K562 (cell line): Measurements from ENCODE around the gene NDRG4. TPM values are rescaled to one million over a fixed set of nuclear protein-coding genes. Genes with fewer than 3 reads are reported as not detected.

Experiments used
- CTBP1 ChIP-seq: fragments of 450-650 bp; IDR thresholded peaks from 2 replicates; pipeline ENCODE4 v1.6.1; 2016; ENCODE audit warnings: borderline replicate concordance
- DACH1 ChIP-seq: fragments of 450-650 bp; IDR thresholded peaks from 2 replicates; pipeline ENCODE4 v1.6.1; 2018; ENCODE audit not compliant: partially characterized antibody
- FOXK1 ChIP-seq: sonication (generic); formaldehyde crosslinking; IDR thresholded peaks from 2 replicates; pipeline ENCODE4 v1.8.0; 2022; ENCODE audit warnings: missing genetic modification reagents, mild to moderate bottlenecking, borderline replicate concordance
- FOXP1 ChIP-seq: sonication (generic); formaldehyde crosslinking; IDR thresholded peaks from 2 replicates; pipeline ENCODE4 v1.8.0; 2022; ENCODE audit warnings: mild to moderate bottlenecking, missing genetic modification reagents
- HDAC2 ChIP-seq: fragments of 450-650 bp; IDR thresholded peaks from 2 replicates; pipeline ENCODE4 v1.6.1; 2016; ENCODE audit warnings: mild to moderate bottlenecking
- KAT2B ChIP-seq: IDR thresholded peaks from one replicate; pipeline ENCODE4 v1.6.1; 2012; ENCODE audit warnings: low read depth, mild to moderate bottlenecking, control low read depth, inconsistent platforms, low read length, moderate library complexity
- MAFK ChIP-seq: IDR thresholded peaks from 2 replicates; pipeline ENCODE4 v1.6.1; 2011; ENCODE audit warnings: low read length, improper control_type of control experiment
- ZKSCAN1 ChIP-seq: fragments of 150-350 bp; IDR thresholded peaks from 2 replicates; pipeline ENCODE4 v1.6.1; 2016; ENCODE audit warnings: low read depth, low read length
- ZNF140 ChIP-seq: fragments of 250-450 bp; sonication (Bioruptor Pico); IDR thresholded peaks from 2 replicates; pipeline ENCODE4 v1.8.0; 2021; ENCODE audit warnings: moderate library complexity, mild to moderate bottlenecking, inconsistent platforms
- ZNF24 ChIP-seq: fragments of 450-650 bp; IDR thresholded peaks from 2 replicates; pipeline ENCODE4 v1.6.1; 2016
- polyA plus RNA-seq, 8 experiments: library from polyadenylated mRNA; depleted of rRNA in 4 of 8; stranded (reverse) in 5 of 8; unstranded in 3 of 8; fragments of >200 nt; fragmentation: Nextera tagmentation in 2 of 8; fragmentation: Illumina TruSeq in 1 of 8; extraction: Ambion mirVana in 2 of 8; extraction: Trizol in 1 of 8; gene quantifications; 2 replicates each; pipeline versions ENCODE4 v1.2.1 to v1.2.3, GENCODE V29; 2011 to 2014; ENCODE audit warnings: inconsistent platforms in 1 of 8, missing spikeins in 1 of 8
- total RNA-seq, 7 experiments: library from RNA; depleted of rRNA in 6 of 7; stranded (reverse); fragments of >200 nt in 6 of 7; fragmentation: Illumina TruSeq in 2 of 7; extraction: Trizol in 2 of 7; gene quantifications; 2 replicates each; pipeline versions ENCODE4 v1.2.1 to v1.2.3, GENCODE V29; 2011 to 2021; ENCODE audit warnings: low replicate concordance in 1 of 7
- TF ChIP-seq, protein P1 (sequence below): fragments of 250-450 bp; sonication (Bioruptor Pico); IDR thresholded peaks from 2 replicates; pipeline ENCODE4 v1.4.0; 2020; ENCODE audit warnings: mild to moderate bottlenecking, moderate library complexity
- TF ChIP-seq, protein P2 (sequence below): fragments of 250-450 bp; sonication (Bioruptor Pico); IDR thresholded peaks from 2 replicates; pipeline ENCODE4 v1.8.0; 2022; ENCODE audit warnings: inconsistent platforms, mild to moderate bottlenecking, moderate library complexity, borderline replicate concordance
- TF ChIP-seq, protein P3 (sequence below): fragments of 450-650 bp; IDR thresholded peaks from 2 replicates; pipeline ENCODE4 v1.6.1; 2016

The NDRG4 gene
- total and polyA plus RNA-seq, 9 of the 15 experiments (the other 6 are each of a cell fraction or from before 2014, with no cell fraction given): 0.06 to 0.95 (median 0.28) TPM

DNA sequence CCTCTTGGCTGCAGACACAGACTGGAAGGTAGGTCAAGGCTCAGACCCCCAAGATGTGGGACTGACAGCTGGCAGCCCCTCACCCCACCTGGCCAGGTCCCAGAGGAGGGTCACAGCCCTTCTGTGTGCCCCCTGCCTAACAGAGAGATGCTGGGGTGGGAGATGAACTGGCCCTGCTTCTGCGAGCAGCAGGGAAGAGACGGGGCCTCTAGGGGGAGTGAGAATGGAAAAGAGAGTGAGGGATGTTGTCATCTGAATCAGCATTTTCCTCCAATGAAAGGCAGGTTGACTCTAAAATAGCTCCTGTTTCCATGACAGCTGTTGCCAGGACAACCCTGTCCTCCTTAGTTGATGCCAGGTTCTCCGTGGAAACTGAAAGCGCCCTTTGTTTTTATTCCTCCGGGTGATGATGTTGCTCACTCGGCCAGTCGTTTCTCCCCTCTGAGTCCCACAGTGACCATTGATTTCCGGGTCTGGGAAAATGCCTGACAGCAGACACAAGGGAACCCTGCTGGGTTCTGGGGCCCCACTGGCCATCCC, 4.9 kb upstream of the NDRG4 start (continued):
- no peak for TF ChIP-seq ZNF140 (CRISPR knock-in tag)
- TF ChIP-seq, protein P1, sequence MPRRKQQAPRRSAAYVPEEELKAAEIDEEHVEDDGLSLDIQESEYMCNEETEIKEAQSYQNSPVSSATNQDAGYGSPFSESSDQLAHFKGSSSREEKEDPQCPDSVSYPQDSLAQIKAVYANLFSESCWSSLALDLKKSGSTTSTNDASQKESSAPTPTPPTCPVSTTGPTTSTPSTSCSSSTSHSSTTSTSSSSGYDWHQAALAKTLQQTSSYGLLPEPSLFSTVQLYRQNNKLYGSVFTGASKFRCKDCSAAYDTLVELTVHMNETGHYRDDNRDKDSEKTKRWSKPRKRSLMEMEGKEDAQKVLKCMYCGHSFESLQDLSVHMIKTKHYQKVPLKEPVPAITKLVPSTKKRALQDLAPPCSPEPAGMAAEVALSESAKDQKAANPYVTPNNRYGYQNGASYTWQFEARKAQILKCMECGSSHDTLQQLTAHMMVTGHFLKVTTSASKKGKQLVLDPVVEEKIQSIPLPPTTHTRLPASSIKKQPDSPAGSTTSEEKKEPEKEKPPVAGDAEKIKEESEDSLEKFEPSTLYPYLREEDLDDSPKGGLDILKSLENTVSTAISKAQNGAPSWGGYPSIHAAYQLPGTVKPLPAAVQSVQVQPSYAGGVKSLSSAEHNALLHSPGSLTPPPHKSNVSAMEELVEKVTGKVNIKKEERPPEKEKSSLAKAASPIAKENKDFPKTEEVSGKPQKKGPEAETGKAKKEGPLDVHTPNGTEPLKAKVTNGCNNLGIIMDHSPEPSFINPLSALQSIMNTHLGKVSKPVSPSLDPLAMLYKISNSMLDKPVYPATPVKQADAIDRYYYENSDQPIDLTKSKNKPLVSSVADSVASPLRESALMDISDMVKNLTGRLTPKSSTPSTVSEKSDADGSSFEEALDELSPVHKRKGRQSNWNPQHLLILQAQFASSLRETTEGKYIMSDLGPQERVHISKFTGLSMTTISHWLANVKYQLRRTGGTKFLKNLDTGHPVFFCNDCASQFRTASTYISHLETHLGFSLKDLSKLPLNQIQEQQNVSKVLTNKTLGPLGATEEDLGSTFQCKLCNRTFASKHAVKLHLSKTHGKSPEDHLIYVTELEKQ (CRISPR knock-in tag): no peak
- TF ChIP-seq FOXK1 (CRISPR knock-in tag): 0 out of 2 replicates have a peak, but pooled peaks have one; percentile 28
- TF ChIP-seq ZNF24: no peak
- TF ChIP-seq DACH1: peak; percentile 28
- peak; percentile 95 for TF ChIP-seq HDAC2
- TF ChIP-seq CTBP1: peak; percentile 98
- TF ChIP-seq, protein P2, sequence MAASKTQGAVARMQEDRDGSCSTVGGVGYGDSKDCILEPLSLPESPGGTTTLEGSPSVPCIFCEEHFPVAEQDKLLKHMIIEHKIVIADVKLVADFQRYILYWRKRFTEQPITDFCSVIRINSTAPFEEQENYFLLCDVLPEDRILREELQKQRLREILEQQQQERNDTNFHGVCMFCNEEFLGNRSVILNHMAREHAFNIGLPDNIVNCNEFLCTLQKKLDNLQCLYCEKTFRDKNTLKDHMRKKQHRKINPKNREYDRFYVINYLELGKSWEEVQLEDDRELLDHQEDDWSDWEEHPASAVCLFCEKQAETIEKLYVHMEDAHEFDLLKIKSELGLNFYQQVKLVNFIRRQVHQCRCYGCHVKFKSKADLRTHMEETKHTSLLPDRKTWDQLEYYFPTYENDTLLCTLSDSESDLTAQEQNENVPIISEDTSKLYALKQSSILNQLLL (CRISPR knock-in tag): no peak
- no peak for TF ChIP-seq KAT2B
- TF ChIP-seq ZKSCAN1: no peak
- peak; percentile 96 for TF ChIP-seq MAFK
- TF ChIP-seq, protein P3, sequence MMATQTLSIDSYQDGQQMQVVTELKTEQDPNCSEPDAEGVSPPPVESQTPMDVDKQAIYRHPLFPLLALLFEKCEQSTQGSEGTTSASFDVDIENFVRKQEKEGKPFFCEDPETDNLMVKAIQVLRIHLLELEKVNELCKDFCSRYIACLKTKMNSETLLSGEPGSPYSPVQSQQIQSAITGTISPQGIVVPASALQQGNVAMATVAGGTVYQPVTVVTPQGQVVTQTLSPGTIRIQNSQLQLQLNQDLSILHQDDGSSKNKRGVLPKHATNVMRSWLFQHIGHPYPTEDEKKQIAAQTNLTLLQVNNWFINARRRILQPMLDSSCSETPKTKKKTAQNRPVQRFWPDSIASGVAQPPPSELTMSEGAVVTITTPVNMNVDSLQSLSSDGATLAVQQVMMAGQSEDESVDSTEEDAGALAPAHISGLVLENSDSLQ: peak; percentile 64
- no peak for TF ChIP-seq FOXP1
